Natural killer cell (primary cell): ENCODE measurements around the gene CORO7. TPM values are rescaled to one million over a fixed set of nuclear protein-coding genes. Genes with fewer than 3 reads are reported as not detected.

Experiments
- ATAC-seq, 3 donors: fragments of 150-1000 bp in 2 of 3; fragments of 200-7000 bp in 1 of 3; cut with Tn5 transposase; 1 replicate in 1 of 3; 2 replicates in 2 of 3; pipeline ENCODE4 v1.10.0; 2021; ENCODE audit warnings: mild to moderate bottlenecking in 2 of 3, moderate library complexity in 2 of 3
- DNase-seq, 2 donors: peaks; one replicate each; pipeline versions ENCODE4 v3.0.0 to v3.0.0-alpha.2; 2013 to 2021; ENCODE audit warnings: mixed read lengths in 1 of 2
- H3K27ac ChIP-seq: one replicate; pipeline ENCODE4 v1.5.1; 2013; ENCODE audit warnings: mild to moderate bottlenecking, low read length
- H3K27me3 ChIP-seq: one replicate; pipeline ENCODE4 v1.6.1; 2013; ENCODE audit warnings: low read length; ENCODE audit not compliant: control insufficient read depth, insufficient read depth
- H3K36me3 ChIP-seq: one replicate; pipeline ENCODE4 v1.6.1; 2013; ENCODE audit warnings: low read length; ENCODE audit not compliant: control insufficient read depth, insufficient read depth
- H3K4me1 ChIP-seq: one replicate; pipeline ENCODE4 v1.6.1; 2013; ENCODE audit warnings: low read length; ENCODE audit not compliant: control insufficient read depth, insufficient read depth
- H3K4me3 ChIP-seq: one replicate; pipeline ENCODE4 v1.5.1; 2013; ENCODE audit warnings: low read length
- H3K9me3 ChIP-seq: one replicate; pipeline ENCODE4 v1.6.1; 2013; ENCODE audit warnings: low read length; ENCODE audit not compliant: control insufficient read depth, insufficient read depth
- H3K27ac Mint-ChIP-seq, 2 donors: one replicate each; pipeline ENCODE4 v1.8.0; 2022; ENCODE audit warnings: mild to moderate bottlenecking in 2 of 2, mixed read lengths in 2 of 2, moderate library complexity in 1 of 2
- H3K27me3 Mint-ChIP-seq, 2 donors: one replicate each; pipeline ENCODE4 v1.8.0; 2022; ENCODE audit warnings: low read depth in 2 of 2, mixed read lengths in 2 of 2
- H3K36me3 Mint-ChIP-seq: one replicate; pipeline ENCODE4 v1.8.0; 2022; ENCODE audit warnings: mixed read lengths
- H3K4me1 Mint-ChIP-seq, 2 donors: one replicate each; pipeline ENCODE4 v1.8.0; 2022; ENCODE audit warnings: mixed read lengths in 2 of 2
- H3K4me3 Mint-ChIP-seq: one replicate; pipeline ENCODE4 v1.8.0; 2022; ENCODE audit warnings: mild to moderate bottlenecking, moderate library complexity, mixed read lengths
- H3K9me3 Mint-ChIP-seq, 2 donors: one replicate each; pipeline ENCODE4 v1.8.0; 2022; ENCODE audit warnings: mixed read lengths in 2 of 2
- WGBS: methylation state at CpG from one replicate; pipeline ENCODE4 v1.1.7; 2013; ENCODE audit warnings: missing lambda C conversion rate; ENCODE audit not compliant: insufficient coverage; 5-methylcytosine and 5-hydroxymethylcytosine counted together
- intact Hi-C: fragments of 100-400 bp; cut with micrococcal nuclease; formaldehyde crosslinking; loops from one replicate; pipeline ENCODE4 v1.14.2; 2022
- total RNA-seq, 4 donors: library from RNA; stranded (reverse); fragments of 120-200 nt in 1 of 4; gene quantifications; one replicate each; pipeline versions ENCODE4 v1.2.3 to v1.2.4, GENCODE V29; 2013 to 2022
- TF ChIP-seq, protein P1 (sequence below): fragments of 200-600 bp; IDR thresholded peaks from one replicate; pipeline ENCODE4 v1.8.0; 2022; ENCODE audit warnings: antibody characterized with exemption

CORO7 gene
- total RNA-seq, 3 donors from 2014 or later (not counting 1 experiment from before 2014, with no cell fraction given) = 335 to 425 (median 415) TPM

GRCh38 chr16:4393240-4393600 lies 23.2 kb downstream of the CORO7 start:
- no peaks in the 10 kb centered on the region for H3K4me1 ChIP-seq
- Mint-ChIP-seq H3K27me3 (no peaks in the 10 kb centered on the region), H3K4me3 (no peak overlapping the region), H3K9me3 (no peaks in the 10 kb centered on the region), H3K36me3 (no peaks in the 10 kb centered on the region), H3K4me1 (peaks cover 5% of the 10 kb centered on the region in 2 donors), H3K27ac (no peak overlapping the region)
- H3K27me3 ChIP-seq = no peaks in the 10 kb centered on the region
- WGBS = 95% methylated on average over 6 of the region's 6 CpGs
- H3K9me3 ChIP-seq = no peaks in the 10 kb centered on the region
- TF ChIP-seq, protein P1, sequence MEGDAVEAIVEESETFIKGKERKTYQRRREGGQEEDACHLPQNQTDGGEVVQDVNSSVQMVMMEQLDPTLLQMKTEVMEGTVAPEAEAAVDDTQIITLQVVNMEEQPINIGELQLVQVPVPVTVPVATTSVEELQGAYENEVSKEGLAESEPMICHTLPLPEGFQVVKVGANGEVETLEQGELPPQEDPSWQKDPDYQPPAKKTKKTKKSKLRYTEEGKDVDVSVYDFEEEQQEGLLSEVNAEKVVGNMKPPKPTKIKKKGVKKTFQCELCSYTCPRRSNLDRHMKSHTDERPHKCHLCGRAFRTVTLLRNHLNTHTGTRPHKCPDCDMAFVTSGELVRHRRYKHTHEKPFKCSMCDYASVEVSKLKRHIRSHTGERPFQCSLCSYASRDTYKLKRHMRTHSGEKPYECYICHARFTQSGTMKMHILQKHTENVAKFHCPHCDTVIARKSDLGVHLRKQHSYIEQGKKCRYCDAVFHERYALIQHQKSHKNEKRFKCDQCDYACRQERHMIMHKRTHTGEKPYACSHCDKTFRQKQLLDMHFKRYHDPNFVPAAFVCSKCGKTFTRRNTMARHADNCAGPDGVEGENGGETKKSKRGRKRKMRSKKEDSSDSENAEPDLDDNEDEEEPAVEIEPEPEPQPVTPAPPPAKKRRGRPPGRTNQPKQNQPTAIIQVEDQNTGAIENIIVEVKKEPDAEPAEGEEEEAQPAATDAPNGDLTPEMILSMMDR = no peak
- no peak overlapping the region for H3K4me3 ChIP-seq
- H3K27ac ChIP-seq = no peak overlapping the region
- ATAC-seq = peak in 1 of 3 donors; percentile 2
- intact Hi-C loops = no loop called here
- H3K36me3 ChIP-seq = peaks cover 65% of the 10 kb centered on the region
- no peak for DNase-seq

DNA sequence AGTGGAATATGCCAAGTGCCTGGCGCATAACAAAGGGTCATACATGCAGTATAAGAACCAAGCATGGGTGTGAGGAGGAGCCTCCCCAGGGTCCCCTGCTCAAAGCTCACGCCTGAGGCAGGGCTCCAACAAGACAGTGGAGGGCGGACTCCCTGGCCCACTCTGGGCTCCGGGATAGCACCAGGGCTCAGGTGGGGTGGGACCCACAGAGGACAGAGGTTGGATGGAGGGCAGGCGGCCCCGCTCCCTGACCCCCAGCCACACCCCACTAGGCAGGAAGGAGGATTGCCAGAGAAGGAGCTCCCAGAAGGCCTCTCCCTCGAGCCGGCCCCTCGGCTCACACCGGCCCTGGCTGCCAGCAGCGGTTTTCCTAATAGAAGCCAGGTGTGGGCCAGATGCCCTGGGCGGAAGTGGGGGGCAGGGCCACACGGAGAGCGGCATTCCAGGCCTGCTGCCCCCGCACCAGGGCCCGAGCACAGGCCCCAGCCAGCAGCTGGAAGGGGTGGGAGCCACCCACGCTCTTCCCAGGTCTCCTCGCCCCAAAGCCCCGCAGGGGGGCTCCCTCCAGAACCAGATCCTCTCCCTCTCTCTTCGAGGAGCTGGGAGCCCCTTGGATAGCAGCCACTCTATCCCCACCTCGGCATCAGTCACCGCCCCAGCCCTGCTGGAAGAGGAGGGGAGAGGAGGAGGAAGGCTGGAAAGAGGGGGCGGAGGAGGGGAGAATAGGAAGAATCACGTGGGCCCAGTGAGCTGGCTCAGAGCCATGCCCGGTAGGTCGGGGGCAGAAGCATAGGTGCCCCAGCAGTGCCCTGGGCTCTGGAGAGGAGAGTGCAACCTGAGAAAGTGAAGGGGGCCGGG lies 23.8 kb downstream of the CORO7 start:
- no peaks in the 10 kb centered on the region for H3K4me1 ChIP-seq
- Mint-ChIP-seq H3K27ac (no peak overlapping the region), H3K4me3 (no peak overlapping the region), H3K27me3 (no peaks in the 10 kb centered on the region), H3K4me1 (peaks cover 5% of the 10 kb centered on the region in 2 donors), H3K36me3 (no peaks in the 10 kb centered on the region), H3K9me3 (no peaks in the 10 kb centered on the region)
- no peak overlapping the region for H3K27ac ChIP-seq
- DNase-seq (no peak), ATAC-seq (peak in 1 of 3 donors; percentile 11)
- TF ChIP-seq, protein P1 = no peak
- no peaks in the 10 kb centered on the region for H3K27me3 ChIP-seq
- WGBS = 93% methylated on average over 25 of the region's 27 CpGs
- H3K9me3 ChIP-seq = no peaks in the 10 kb centered on the region
- H3K36me3 ChIP-seq = peaks cover 68% of the 10 kb centered on the region
- intact Hi-C loops = no loop called here
- H3K4me3 ChIP-seq = no peak overlapping the region

- Mint-ChIP-seq H3K27ac (peak overlapping the region in 1 of 2 donors; percentile 14), H3K4me3 (no peak overlapping the region), H3K4me1 (peaks cover 5% of the 10 kb centered on the region in 2 donors), H3K36me3 (no peaks in the 10 kb centered on the region), H3K27me3 (no peaks in the 10 kb centered on the region), H3K9me3 (no peaks in the 10 kb centered on the region)
- Histone ChIP-seq H3K4me3 (no peak overlapping the region), H3K9me3 (no peaks in the 10 kb centered on the region), H3K36me3 (peaks cover 74% of the 10 kb centered on the region), H3K27ac (no peak overlapping the region), H3K27me3 (no peaks in the 10 kb centered on the region), H3K4me1 (no peaks in the 10 kb centered on the region)
- intact Hi-C loops = no loop called here
- TF ChIP-seq, protein P1 = no peak
- DNase-seq (peak in 1 of 2 donors; percentile 50), ATAC-seq (peak; percentile 11 to 25 (median 15))
- WGBS = 90% methylated on average over 22 of the region's 22 CpGs
Observed at GRCh38 chr16:4391631-4392381, 24.6 kb downstream of the CORO7 start.
